Neural progenitor cell (in vitro differentiated cells): ENCODE measurements around the gene EFEMP1. TPM values are rescaled to one million over a fixed set of nuclear protein-coding genes. Genes with fewer than 3 reads are reported as not detected.

ENCODE experiments used
- DNase-seq: peaks from one replicate; pipeline ENCODE4 v3.0.0-alpha.2; 2016; ENCODE audit warnings: low spot score
- H2AFZ ChIP-seq: fragments of 200-600 bp; sonication (generic); replicated peaks from 2 replicates; pipeline ENCODE4 v1.6.1; 2016; ENCODE audit warnings: antibody characterized with exemption
- H3F3A ChIP-seq: fragments of 200-600 bp; sonication (generic); 2 replicates; pipeline ENCODE4 v1.6.1; 2016; ENCODE audit warnings: antibody characterized with exemption, low read depth
- H3K27ac ChIP-seq: fragments of 200-600 bp; sonication (generic); 2 replicates; pipeline ENCODE4 v1.5.1; 2016; ENCODE audit warnings: mild to moderate bottlenecking
- H3K27me3 ChIP-seq: fragments of 200-600 bp; sonication (generic); 2 replicates; pipeline ENCODE4 v1.6.1; 2016; ENCODE audit warnings: mild to moderate bottlenecking, moderate library complexity
- H3K36me3 ChIP-seq: fragments of 200-600 bp; sonication (generic); 2 replicates; pipeline ENCODE4 v1.5.1; 2016
- H3K4me1 ChIP-seq: fragments of 200-600 bp; sonication (generic); 2 replicates; pipeline ENCODE4 v1.6.1; 2016; ENCODE audit warnings: mixed run types
- H3K4me2 ChIP-seq: fragments of 200-600 bp; sonication (generic); 2 replicates; pipeline ENCODE4 v1.6.1; 2016
- H3K4me3 ChIP-seq: fragments of 200-600 bp; sonication (generic); 2 replicates; pipeline ENCODE4 v1.5.1; 2016
- H3K79me2 ChIP-seq: fragments of 200-600 bp; sonication (generic); 2 replicates; pipeline ENCODE4 v1.6.1; 2016; ENCODE audit warnings: low read depth
- H3K9ac ChIP-seq: fragments of 200-600 bp; sonication (generic); 2 replicates; pipeline ENCODE4 v1.6.1; 2016
- H3K9me3 ChIP-seq: fragments of 200-600 bp; sonication (generic); 2 replicates; pipeline ENCODE4 v1.5.1; 2016; ENCODE audit warnings: low read depth
- H4K20me1 ChIP-seq: fragments of 200-600 bp; sonication (generic); 2 replicates; pipeline ENCODE4 v1.6.1; 2016; ENCODE audit warnings: low read depth
- H3K27ac Mint-ChIP-seq: 3 replicates; pipeline ENCODE4 v1.8.0; 2021; ENCODE audit warnings: mixed read lengths
- H3K27me3 Mint-ChIP-seq: 2 replicates; pipeline ENCODE4 v1.8.0; 2022; ENCODE audit warnings: low read depth, mild to moderate bottlenecking, inconsistent platforms, moderate library complexity, mixed read lengths; ENCODE audit not compliant: insufficient read depth
- H3K36me3 Mint-ChIP-seq: 3 replicates; pipeline ENCODE4 v1.8.0; 2021; ENCODE audit warnings: mixed read lengths
- H3K4me1 Mint-ChIP-seq: 3 replicates; pipeline ENCODE4 v1.8.0; 2021; ENCODE audit warnings: mixed read lengths
- H3K4me3 Mint-ChIP-seq: 3 replicates; pipeline ENCODE4 v1.8.0; 2021; ENCODE audit warnings: mild to moderate bottlenecking, moderate library complexity, mixed read lengths
- H3K9me3 Mint-ChIP-seq: 3 replicates; pipeline ENCODE4 v1.8.0; 2020; ENCODE audit warnings: mixed read lengths
- EZH2 ChIP-seq: fragments of 200-600 bp; sonication (generic); IDR thresholded peaks from 2 replicates; pipeline ENCODE4 v1.6.1; 2017; ENCODE audit warnings: antibody characterized with exemption, mild to moderate bottlenecking, moderate library complexity
- EZH2phosphoT487 ChIP-seq: fragments of 200-600 bp; sonication (generic); IDR thresholded peaks from 2 replicates; pipeline ENCODE4 v1.6.1; 2017; ENCODE audit warnings: antibody characterized with exemption
- total RNA-seq: library from RNA; depleted of rRNA; stranded (reverse); fragments of >200 nt; gene quantifications from 2 replicates; pipeline ENCODE4 v1.2.3, GENCODE V29; 2015; ENCODE audit warnings: low replicate concordance
- TF ChIP-seq, protein P1 (sequence below): fragments of 200-600 bp; sonication (generic); IDR thresholded peaks from 2 replicates; pipeline ENCODE4 v1.5.1; 2017; ENCODE audit warnings: antibody characterized with exemption, mild to moderate bottlenecking

Gene EFEMP1
- total RNA-seq, 1 donor from 2014 or later, result 25.5 TPM

- Mint-ChIP-seq H3K27me3 (peaks cover 5% of the 10 kb centered on the region), H3K4me1 (peaks cover 2% of the 10 kb centered on the region), H3K27ac (no peak overlapping the region), H3K36me3 (no peaks in the 10 kb centered on the region), H3K4me3 (no peak overlapping the region), H3K9me3 (no peaks in the 10 kb centered on the region)
- no peak for DNase-seq
- H3F3A ChIP-seq, result no peaks in the 10 kb centered on the region
- H3K27ac ChIP-seq, result no peak overlapping the region
- H2AFZ ChIP-seq, result no peak overlapping the region
- TF ChIP-seq EZH2 (no peak), EZH2phosphoT487 (no peak)
- TF ChIP-seq, protein P1, sequence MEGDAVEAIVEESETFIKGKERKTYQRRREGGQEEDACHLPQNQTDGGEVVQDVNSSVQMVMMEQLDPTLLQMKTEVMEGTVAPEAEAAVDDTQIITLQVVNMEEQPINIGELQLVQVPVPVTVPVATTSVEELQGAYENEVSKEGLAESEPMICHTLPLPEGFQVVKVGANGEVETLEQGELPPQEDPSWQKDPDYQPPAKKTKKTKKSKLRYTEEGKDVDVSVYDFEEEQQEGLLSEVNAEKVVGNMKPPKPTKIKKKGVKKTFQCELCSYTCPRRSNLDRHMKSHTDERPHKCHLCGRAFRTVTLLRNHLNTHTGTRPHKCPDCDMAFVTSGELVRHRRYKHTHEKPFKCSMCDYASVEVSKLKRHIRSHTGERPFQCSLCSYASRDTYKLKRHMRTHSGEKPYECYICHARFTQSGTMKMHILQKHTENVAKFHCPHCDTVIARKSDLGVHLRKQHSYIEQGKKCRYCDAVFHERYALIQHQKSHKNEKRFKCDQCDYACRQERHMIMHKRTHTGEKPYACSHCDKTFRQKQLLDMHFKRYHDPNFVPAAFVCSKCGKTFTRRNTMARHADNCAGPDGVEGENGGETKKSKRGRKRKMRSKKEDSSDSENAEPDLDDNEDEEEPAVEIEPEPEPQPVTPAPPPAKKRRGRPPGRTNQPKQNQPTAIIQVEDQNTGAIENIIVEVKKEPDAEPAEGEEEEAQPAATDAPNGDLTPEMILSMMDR, result no peak
- H3K9ac ChIP-seq, result no peak overlapping the region
- H4K20me1 ChIP-seq, result no peaks in the 10 kb centered on the region
- H3K36me3 ChIP-seq, result no peaks in the 10 kb centered on the region
- H3K4me3 ChIP-seq, result no peak overlapping the region
- no peaks in the 10 kb centered on the region for H3K27me3 ChIP-seq
- H3K4me2 ChIP-seq, result no peak overlapping the region
- no peaks in the 10 kb centered on the region for H3K79me2 ChIP-seq
- H3K9me3 ChIP-seq, result no peaks in the 10 kb centered on the region
- no peaks in the 10 kb centered on the region for H3K4me1 ChIP-seq
These were observed 40.2 kb downstream of the EFEMP1 start for GRCh38 chr2:55883357-55883756.

DNA sequence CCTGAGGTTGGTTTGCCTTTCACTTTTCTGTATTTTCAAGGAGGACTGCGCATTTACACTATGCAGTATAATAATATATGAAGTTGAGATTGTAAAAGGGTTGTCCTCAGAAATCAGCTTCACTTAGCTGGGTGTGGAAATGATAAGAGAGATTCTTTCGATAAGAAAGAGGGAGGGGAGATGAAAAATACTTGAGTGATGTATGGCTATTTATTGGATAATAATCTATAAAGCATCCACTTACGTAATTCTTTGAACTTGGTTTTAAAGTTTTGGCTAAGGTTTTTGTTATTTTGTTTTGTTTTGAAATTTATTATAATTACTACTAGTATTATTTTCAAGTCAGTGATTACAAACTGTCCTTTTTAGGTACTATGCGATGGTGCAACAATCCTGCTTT, 40.6 kb downstream of the EFEMP1 start:
- H3K27ac ChIP-seq, result no peak overlapping the region
- H3K36me3 Mint-ChIP-seq, result no peaks in the 10 kb centered on the region

GRCh38 chr2:55880416-55881143, 43.0 kb downstream of the EFEMP1 start:
- no peak overlapping the region for H3K4me2 ChIP-seq
- no peak overlapping the region for H3K9ac ChIP-seq
- peaks cover 5% of the 10 kb centered on the region for H3K27me3 Mint-ChIP-seq

More for the DNA sequence above, 40.6 kb downstream of the EFEMP1 start:
- H3F3A ChIP-seq, result no peaks in the 10 kb centered on the region
- H3K79me2 ChIP-seq, result no peaks in the 10 kb centered on the region
- H3K36me3 ChIP-seq, result no peaks in the 10 kb centered on the region
- H3K4me3 ChIP-seq, result no peak overlapping the region
- Mint-ChIP-seq H3K4me3 (no peak overlapping the region), H3K27ac (no peak overlapping the region), H3K27me3 (peaks cover 5% of the 10 kb centered on the region), H3K9me3 (no peaks in the 10 kb centered on the region), H3K4me1 (peaks cover 2% of the 10 kb centered on the region)
- TF ChIP-seq EZH2phosphoT487 (no peak), EZH2 (no peak)
- TF ChIP-seq, protein P1, result no peak
- no peak overlapping the region for H3K9ac ChIP-seq
- no peak overlapping the region for H2AFZ ChIP-seq
- H3K4me1 ChIP-seq, result no peaks in the 10 kb centered on the region
- DNase-seq, result no peak
- no peaks in the 10 kb centered on the region for H3K9me3 ChIP-seq
- H4K20me1 ChIP-seq, result no peaks in the 10 kb centered on the region
- H3K27me3 ChIP-seq, result no peaks in the 10 kb centered on the region
- no peak overlapping the region for H3K4me2 ChIP-seq

More at GRCh38 chr2:55880416-55881143, 43.0 kb downstream of the EFEMP1 start:
- no peaks in the 10 kb centered on the region for H3K27me3 ChIP-seq
- no peaks in the 10 kb centered on the region for H3K4me1 ChIP-seq
- no peak overlapping the region for H3K27ac ChIP-seq
- H3K9me3 ChIP-seq, result no peaks in the 10 kb centered on the region
- Mint-ChIP-seq H3K4me3 (no peak overlapping the region), H3K27ac (no peak overlapping the region), H3K36me3 (no peaks in the 10 kb centered on the region), H3K9me3 (no peaks in the 10 kb centered on the region), H3K4me1 (peaks cover 5% of the 10 kb centered on the region)
- no peaks in the 10 kb centered on the region for H4K20me1 ChIP-seq
- H2AFZ ChIP-seq, result no peak overlapping the region
- H3K4me3 ChIP-seq, result no peak overlapping the region
- no peaks in the 10 kb centered on the region for H3K36me3 ChIP-seq
- H3K79me2 ChIP-seq, result no peaks in the 10 kb centered on the region
- no peak for DNase-seq
- TF ChIP-seq, protein P1, result no peak
- TF ChIP-seq EZH2phosphoT487, result no peak
- no peaks in the 10 kb centered on the region for H3F3A ChIP-seq
